ENCODE results near the gene HOMER1.

- TF ChIP-seq CTCF (IDR thresholded peaks at IDR 0.05) (no peak), POLR2A (IDR thresholded peaks at IDR 0.05) (no peak)
Observed at GRCh38 chr5:79521156-79521555, 7.2 kb upstream of the HOMER1 start.
